ENCODE data around the gene PCDHGA1. TPM values are rescaled to one million over a fixed set of nuclear protein-coding genes. Genes with fewer than 3 reads are reported as not detected.

The PCDHGA1 gene
- total RNA-seq, 1 donor from 2014 or later: 0.54 TPM

DNA sequence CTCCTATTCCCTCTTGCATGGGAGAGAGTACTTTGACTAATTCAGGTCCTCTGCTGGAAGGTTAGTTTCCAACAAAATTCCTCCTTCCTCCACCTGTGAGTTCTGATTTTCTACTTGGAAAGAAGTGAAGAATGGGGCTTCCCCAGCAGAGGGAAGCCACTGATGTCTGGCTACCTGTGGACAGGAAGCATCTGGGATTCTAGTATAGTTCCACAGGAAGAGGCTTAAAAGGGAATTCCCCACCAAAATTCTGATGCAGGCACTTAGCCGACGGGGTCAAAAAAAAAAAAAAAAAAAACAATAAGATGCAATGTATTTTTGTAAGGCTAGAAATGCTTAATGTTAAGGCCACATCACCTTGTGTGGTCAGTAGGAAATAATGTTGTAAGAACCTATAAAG, 192.0 kb downstream of the PCDHGA1 start:
- Mint-ChIP-seq H3K27ac (ENCODE audit: unreplicated experiment) (peak overlapping the region; percentile 78), H3K27me3 (ENCODE audit: low read depth) (no peaks in the 10 kb centered on the region), H3K36me3 (ENCODE audit: low read depth) (peaks cover 28% of the 10 kb centered on the region), H3K4me1 (peaks cover 88% of the 10 kb centered on the region), H3K9me3 (peaks cover 3% of the 10 kb centered on the region), H3K4me3 (peak overlapping the region; percentile 27)
- no peak for DNase-seq (ENCODE audit: low read depth, low spot score)
- no peak for TF ChIP-seq CTCF (conservative IDR thresholded peaks at IDR 0.05)

DNA sequence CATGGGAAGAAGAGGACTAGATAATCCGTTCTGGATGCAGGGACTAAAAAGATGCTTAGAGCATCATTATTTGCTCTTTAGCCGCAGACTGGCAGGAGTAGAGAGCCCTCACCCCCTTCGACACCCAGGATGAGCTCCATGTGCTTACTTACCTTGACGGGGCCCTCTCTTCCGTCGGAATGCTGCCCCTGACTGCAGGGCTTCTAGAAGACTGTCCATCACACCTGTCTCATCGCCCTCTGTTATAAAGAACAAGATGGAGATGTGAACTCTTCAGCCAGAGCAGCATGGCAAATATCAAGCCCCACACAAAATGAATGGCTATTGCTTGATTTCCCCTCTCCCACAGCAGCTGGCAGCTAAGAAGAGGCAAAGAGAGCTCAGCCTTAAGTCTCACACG, 193.7 kb downstream of the PCDHGA1 start:
- DNase-seq (ENCODE audit: low read depth, low spot score): no peak
- peak overlapping the region; percentile 91 for H3K27ac Mint-ChIP-seq (ENCODE audit: unreplicated experiment)
- no peaks in the 10 kb centered on the region for H3K27me3 Mint-ChIP-seq (ENCODE audit: low read depth)
- peaks cover 28% of the 10 kb centered on the region for H3K36me3 Mint-ChIP-seq (ENCODE audit: low read depth)
- peak overlapping the region; percentile 78 for H3K4me3 Mint-ChIP-seq
- H3K9me3 Mint-ChIP-seq: peaks cover 3% of the 10 kb centered on the region
- TF ChIP-seq CTCF (conservative IDR thresholded peaks at IDR 0.05): no peak
- H3K4me1 Mint-ChIP-seq: peaks cover 74% of the 10 kb centered on the region

- TF ChIP-seq CTCF (conservative IDR thresholded peaks at IDR 0.05): peak; percentile 100
- Mint-ChIP-seq H3K27me3 (ENCODE audit: low read depth) (no peaks in the 10 kb centered on the region), H3K4me3 (peak overlapping the region; percentile 78), H3K9me3 (peaks cover 3% of the 10 kb centered on the region), H3K36me3 (ENCODE audit: low read depth) (peaks cover 20% of the 10 kb centered on the region), H3K4me1 (peaks cover 65% of the 10 kb centered on the region), H3K27ac (ENCODE audit: unreplicated experiment) (peak overlapping the region; percentile 97)
- DNase-seq (ENCODE audit: low read depth, low spot score): peak; percentile 88
Measured at GRCh38 chr5:141524604-141525597, 194.6 kb downstream of the PCDHGA1 start.

- Mint-ChIP-seq H3K4me3 (peak overlapping the region; percentile 78), H3K27ac (ENCODE audit: unreplicated experiment) (peak overlapping the region; percentile 97), H3K4me1 (peaks cover 57% of the 10 kb centered on the region), H3K36me3 (ENCODE audit: low read depth) (peaks cover 19% of the 10 kb centered on the region), H3K27me3 (ENCODE audit: low read depth) (no peaks in the 10 kb centered on the region), H3K9me3 (peaks cover 3% of the 10 kb centered on the region)
- DNase-seq (ENCODE audit: low read depth, low spot score): no peak
- no peak for TF ChIP-seq CTCF (conservative IDR thresholded peaks at IDR 0.05)
Measured at GRCh38 chr5:141525653-141526052, 195.3 kb downstream of the PCDHGA1 start.

- no peak for TF ChIP-seq CTCF (conservative IDR thresholded peaks at IDR 0.05)
- Mint-ChIP-seq H3K9me3 (peaks cover 3% of the 10 kb centered on the region), H3K36me3 (ENCODE audit: low read depth) (peaks cover 19% of the 10 kb centered on the region), H3K4me3 (no peak overlapping the region), H3K27ac (ENCODE audit: unreplicated experiment) (no peak overlapping the region), H3K4me1 (peaks cover 39% of the 10 kb centered on the region), H3K27me3 (ENCODE audit: low read depth) (no peaks in the 10 kb centered on the region)
- no peak for DNase-seq (ENCODE audit: low read depth, low spot score)
Measured at GRCh38 chr5:141527426-141527825, 197.1 kb downstream of the PCDHGA1 start.
